ENCODE data around the gene KLHL9. TPM values are rescaled to one million over a fixed set of nuclear protein-coding genes. Genes with fewer than 3 reads are reported as not detected.

KLHL9 gene
- total RNA-seq, 1 experiment from 2014 or later, result 10.5 TPM

DNA sequence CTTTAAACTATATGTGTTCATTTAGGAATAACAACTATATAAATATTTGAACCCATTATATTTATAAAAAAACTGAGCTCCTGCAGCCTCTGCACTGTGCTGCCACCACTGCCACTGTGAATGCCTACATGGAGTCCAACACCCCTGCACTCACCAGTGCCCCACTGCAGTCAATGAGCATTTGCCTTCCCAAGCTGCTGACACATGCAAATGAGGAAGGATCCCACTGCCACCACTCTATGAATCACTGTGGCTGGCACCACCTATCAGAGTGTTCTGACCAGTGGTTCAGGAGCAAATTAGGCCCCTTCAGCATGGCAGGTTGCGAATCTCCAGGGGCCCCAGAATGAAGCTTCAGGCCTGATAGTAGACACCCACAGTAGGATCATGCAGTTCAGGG is 39.2 kb downstream of the KLHL9 start:
- no peaks in the 10 kb centered on the region for H3K79me2 ChIP-seq (ENCODE audit: low read depth)
- H3K36me3 ChIP-seq (ENCODE audit: low read depth), result no peaks in the 10 kb centered on the region
- no peaks in the 10 kb centered on the region for H3K9me3 ChIP-seq (ENCODE audit: insufficient read depth, low read depth)
- H3K4me1 ChIP-seq (replicated peaks; ENCODE audit: insufficient read depth), result no peaks in the 10 kb centered on the region
- no peak overlapping the region for H3K4me3 ChIP-seq
- BruUV-seq (replicated peaks), result no TSS peak
- H3F3A ChIP-seq (ENCODE audit: insufficient read depth, low read depth), result no peaks in the 10 kb centered on the region
- H2AFZ ChIP-seq, result no peak overlapping the region
- H3K4me2 ChIP-seq, result no peak overlapping the region
- intact Hi-C loops (cut with micrococcal nuclease; ENCODE audit: unreplicated experiment), result no loop called here
- no peaks in the 10 kb centered on the region for H4K20me1 ChIP-seq (ENCODE audit: insufficient read depth)
- H3K9me2 ChIP-seq (ENCODE audit: insufficient read depth), result no peaks in the 10 kb centered on the region
- no peak for TF ChIP-seq EZH2 (IDR thresholded peaks at IDR 0.05; ENCODE audit: low read depth)
- TF ChIP-seq, protein P1, sequence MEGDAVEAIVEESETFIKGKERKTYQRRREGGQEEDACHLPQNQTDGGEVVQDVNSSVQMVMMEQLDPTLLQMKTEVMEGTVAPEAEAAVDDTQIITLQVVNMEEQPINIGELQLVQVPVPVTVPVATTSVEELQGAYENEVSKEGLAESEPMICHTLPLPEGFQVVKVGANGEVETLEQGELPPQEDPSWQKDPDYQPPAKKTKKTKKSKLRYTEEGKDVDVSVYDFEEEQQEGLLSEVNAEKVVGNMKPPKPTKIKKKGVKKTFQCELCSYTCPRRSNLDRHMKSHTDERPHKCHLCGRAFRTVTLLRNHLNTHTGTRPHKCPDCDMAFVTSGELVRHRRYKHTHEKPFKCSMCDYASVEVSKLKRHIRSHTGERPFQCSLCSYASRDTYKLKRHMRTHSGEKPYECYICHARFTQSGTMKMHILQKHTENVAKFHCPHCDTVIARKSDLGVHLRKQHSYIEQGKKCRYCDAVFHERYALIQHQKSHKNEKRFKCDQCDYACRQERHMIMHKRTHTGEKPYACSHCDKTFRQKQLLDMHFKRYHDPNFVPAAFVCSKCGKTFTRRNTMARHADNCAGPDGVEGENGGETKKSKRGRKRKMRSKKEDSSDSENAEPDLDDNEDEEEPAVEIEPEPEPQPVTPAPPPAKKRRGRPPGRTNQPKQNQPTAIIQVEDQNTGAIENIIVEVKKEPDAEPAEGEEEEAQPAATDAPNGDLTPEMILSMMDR (conservative IDR thresholded peaks at IDR 0.05), result no peak
- H3K27ac ChIP-seq, result no peak overlapping the region
- DNase-seq, result no peak
- ChIA-PET POLR2A (ENCODE audit: unreplicated experiment) (interaction anchor here (0.5 kb wide), 1 partner anchor 685 kb away, joined by 3 read pairs; no protein-coding TSS in a partner anchor), CTCF (no interaction called here)
- no peaks in the 10 kb centered on the region for H3K27me3 ChIP-seq (ENCODE audit: insufficient read depth, low read depth)

DNA sequence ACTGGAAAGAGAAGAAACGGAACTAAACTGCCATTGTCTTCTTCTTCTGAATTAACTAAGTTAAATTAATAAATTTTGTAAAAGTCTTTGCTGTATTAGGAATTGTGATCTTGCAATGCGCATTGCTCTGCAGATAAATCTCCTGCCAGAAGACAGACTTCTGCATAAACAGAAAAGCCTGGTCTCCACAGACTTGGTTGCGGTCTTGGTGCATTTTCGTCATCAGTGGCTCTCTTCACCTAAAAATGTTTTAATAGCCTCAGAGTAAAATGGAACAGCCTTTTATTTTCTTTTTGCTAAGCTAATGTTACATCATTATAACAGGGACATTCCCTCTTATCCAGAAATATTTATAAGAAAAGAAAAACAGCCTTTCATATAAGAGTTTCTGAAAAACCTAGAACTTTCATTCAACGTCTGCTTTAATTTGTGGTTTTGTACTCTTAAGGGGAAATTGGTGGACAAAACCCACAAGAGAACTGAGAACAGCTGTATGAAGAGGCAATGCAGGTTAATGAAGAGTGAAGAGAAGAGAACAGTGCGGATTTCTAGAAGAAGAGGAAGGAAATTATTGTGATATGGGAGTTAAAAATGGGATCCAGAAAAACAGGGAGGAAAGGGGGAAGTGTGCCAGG is 40.2 kb downstream of the KLHL9 start:
- H3K4me2 ChIP-seq, result no peak overlapping the region

DNA sequence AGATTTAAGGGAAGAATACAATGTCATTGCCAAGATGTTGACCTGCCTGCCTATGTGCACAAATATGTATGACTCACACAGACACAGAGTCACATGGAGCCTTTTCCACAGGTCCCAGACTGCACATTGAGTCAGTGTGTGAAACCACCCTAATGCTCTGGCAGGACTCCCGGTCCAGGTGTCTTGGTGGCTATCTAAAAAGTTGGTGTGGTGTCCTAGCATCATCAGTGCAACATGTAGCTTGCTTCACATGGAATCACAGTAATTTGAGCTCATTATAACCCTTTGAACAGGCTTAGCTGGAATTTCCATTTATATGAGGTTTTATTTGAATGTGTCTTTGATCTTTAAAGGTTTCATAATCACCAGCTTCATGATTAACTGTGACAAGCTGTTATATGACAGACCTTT is 40.8 kb downstream of the KLHL9 start:
- POLR2A ChIA-PET (ENCODE audit: unreplicated experiment), result interaction anchor here (0.6 kb wide), 1 partner anchor 140 kb away, joined by 6 read pairs; no protein-coding TSS in a partner anchor
- Histone ChIP-seq H3K4me2 (no peak overlapping the region), H3K4me1 (replicated peaks; ENCODE audit: insufficient read depth) (no peaks in the 10 kb centered on the region), H3K36me3 (ENCODE audit: low read depth) (no peaks in the 10 kb centered on the region), H3K27ac (peak overlapping the region; percentile 31; the same call in 1 of the 2 replicates), H3K9me2 (ENCODE audit: insufficient read depth) (no peaks in the 10 kb centered on the region), H3K4me3 (no peak overlapping the region), H3K79me2 (ENCODE audit: low read depth) (no peaks in the 10 kb centered on the region), H4K20me1 (ENCODE audit: insufficient read depth) (no peaks in the 10 kb centered on the region), H3F3A (ENCODE audit: insufficient read depth, low read depth) (no peaks in the 10 kb centered on the region), H3K27me3 (ENCODE audit: insufficient read depth, low read depth) (no peaks in the 10 kb centered on the region), H3K9me3 (ENCODE audit: insufficient read depth, low read depth) (no peaks in the 10 kb centered on the region), H2AFZ (no peak overlapping the region)
- DNase-seq, result peak; percentile 51 to 74
- BruUV-seq (replicated peaks), result no TSS peak
- CTCF ChIA-PET, result no interaction called here
- no peak for TF ChIP-seq EZH2 (IDR thresholded peaks at IDR 0.05; ENCODE audit: low read depth)
- TF ChIP-seq, protein P1 (conservative IDR thresholded peaks at IDR 0.05), result no peak
- intact Hi-C loops (cut with micrococcal nuclease; ENCODE audit: unreplicated experiment), result no loop called here

More for the DNA sequence above, 40.2 kb downstream of the KLHL9 start:
- TF ChIP-seq EZH2 (IDR thresholded peaks at IDR 0.05; ENCODE audit: low read depth), result no peak
- TF ChIP-seq, protein P1 (conservative IDR thresholded peaks at IDR 0.05), result no peak
- H2AFZ ChIP-seq, result no peak overlapping the region
- no peak overlapping the region for H3K4me3 ChIP-seq
- H4K20me1 ChIP-seq (ENCODE audit: insufficient read depth), result no peaks in the 10 kb centered on the region
- H3K27me3 ChIP-seq (ENCODE audit: insufficient read depth, low read depth), result no peaks in the 10 kb centered on the region
- intact Hi-C loops (cut with micrococcal nuclease; ENCODE audit: unreplicated experiment), result no loop called here
- H3F3A ChIP-seq (ENCODE audit: insufficient read depth, low read depth), result no peaks in the 10 kb centered on the region
- no peaks in the 10 kb centered on the region for H3K4me1 ChIP-seq (replicated peaks; ENCODE audit: insufficient read depth)
- no TSS peak for BruUV-seq (replicated peaks)
- H3K9me2 ChIP-seq (ENCODE audit: insufficient read depth), result no peaks in the 10 kb centered on the region
- no peaks in the 10 kb centered on the region for H3K9me3 ChIP-seq (ENCODE audit: insufficient read depth, low read depth)
- H3K27ac ChIP-seq, result no peak overlapping the region
- no peak for DNase-seq
- ChIA-PET POLR2A (ENCODE audit: unreplicated experiment) (interaction anchor here (0.6 kb wide), 1 partner anchor 139 kb away, joined by 6 read pairs; no protein-coding TSS in a partner anchor), CTCF (no interaction called here)
- H3K79me2 ChIP-seq (ENCODE audit: low read depth), result no peaks in the 10 kb centered on the region
- no peaks in the 10 kb centered on the region for H3K36me3 ChIP-seq (ENCODE audit: low read depth)
